Esophagus squamous epithelium (tissue), 4 donors: Measurements from ENCODE around the gene ANXA11.
"Not testable (repeated sequence)": the region's sequence is repeated elsewhere in the genome, so short reads cannot be mapped to it uniquely, and the experiment has no call there.

ENCODE experiments used
- CTCF ChIP-seq, 6 experiments: fragments of 450-650 bp in 4 of 6; fragments of 200-600 bp in 2 of 6; sonication (generic) in 2 of 6; IDR thresholded peaks; one replicate each; pipeline ENCODE4 v1.5.1; 2016 to 2019; ENCODE audit warnings: antibody characterized with exemption in 6 of 6, mild to moderate bottlenecking in 4 of 6, moderate library complexity in 4 of 6
- POLR2A ChIP-seq, 4 donors: fragments of 450-650 bp; IDR thresholded peaks; one replicate each; pipeline ENCODE4 v1.6.1; 2017; ENCODE audit warnings: antibody characterized with exemption in 4 of 4, mild to moderate bottlenecking in 4 of 4, moderate library complexity in 3 of 4

GRCh38 chr10:80212535-80213115 is 7.3 kb upstream of the ANXA11 start:
- not testable (repeated sequence) for TF ChIP-seq POLR2A, CTCF (IDR thresholded peaks at IDR 0.05)
